Glomerular endothelial cell (primary cell): ENCODE data around the gene ARHGAP6. TPM values are rescaled to one million over a fixed set of nuclear protein-coding genes. Genes with fewer than 3 reads are reported as not detected.

Source experiments
- DNase-seq: peaks from one replicate; pipeline ENCODE4 v3.0.0-alpha.2; 2011; ENCODE audit warnings: low read depth, low spot score; ENCODE audit errors: extremely low read depth
- total RNA-seq: library from RNA; depleted of rRNA; stranded (reverse); fragments of >200 nt; gene quantifications from 2 replicates; pipeline ENCODE4 v1.2.3, GENCODE V29; 2015

The ARHGAP6 gene
- total RNA-seq, 1 donor from 2014 or later: 1.7 TPM

- no peak for DNase-seq
Observed at GRCh38 chrX:11321986-11322385, 343.7 kb downstream of the ARHGAP6 start.

DNA sequence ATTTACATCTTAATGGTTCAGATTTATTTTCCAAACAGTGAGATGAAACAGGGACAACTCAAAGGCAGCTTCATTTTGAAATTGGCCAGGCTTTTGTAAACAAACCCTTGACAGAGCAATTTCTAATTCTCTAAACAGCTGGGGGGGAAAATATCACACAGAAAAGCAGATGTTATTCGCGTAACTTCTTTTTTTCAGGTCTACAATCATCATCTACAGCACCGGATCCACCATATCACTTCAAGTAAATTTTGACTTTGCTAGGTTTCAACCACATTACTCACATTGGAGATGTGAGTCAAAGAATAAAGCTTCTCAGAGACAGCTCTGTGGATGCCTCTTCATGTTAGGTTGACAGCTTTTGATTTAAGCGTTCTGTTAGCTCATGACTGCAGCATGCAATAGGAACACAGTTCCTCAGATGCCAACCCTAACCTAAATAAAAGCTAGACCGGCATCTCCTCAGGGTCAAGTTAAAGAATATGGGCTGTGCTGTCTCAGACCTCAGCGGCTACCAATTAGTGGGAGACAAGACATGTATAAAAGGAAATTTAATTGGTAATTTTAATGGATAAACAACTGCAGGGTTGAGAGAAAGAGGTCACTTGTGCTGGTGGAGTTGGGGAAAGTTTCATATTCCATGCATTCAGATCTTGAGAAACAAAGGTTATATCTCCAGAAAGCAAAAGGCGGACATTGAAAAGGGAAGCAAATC is 345.8 kb downstream of the ARHGAP6 start:
- DNase-seq: no peak

- DNase-seq: no peak
Observed at GRCh38 chrX:11311706-11312105, 354.0 kb downstream of the ARHGAP6 start.

DNA sequence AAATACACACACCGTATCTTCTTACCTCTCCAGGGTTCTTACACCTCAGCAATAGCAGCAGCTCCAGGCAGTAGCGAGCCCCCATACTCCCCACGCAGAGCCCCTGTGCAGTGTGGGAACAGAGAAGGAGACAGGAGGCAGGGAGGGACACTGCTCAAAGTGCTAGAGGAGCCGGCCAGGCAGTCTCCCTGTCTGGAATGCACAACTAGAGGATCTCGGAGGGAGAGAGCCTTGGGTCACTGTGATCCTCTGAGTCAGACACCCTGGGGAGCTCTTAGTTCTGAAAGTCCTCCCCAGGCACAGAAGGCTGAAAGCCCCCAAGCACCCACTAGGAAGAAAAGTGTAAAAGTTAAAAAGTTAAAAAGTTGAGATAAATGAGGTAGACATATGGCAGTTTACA is 356.5 kb downstream of the ARHGAP6 start:
- DNase-seq: no peak

GRCh38 chrX:11305641-11306040 is 360.1 kb downstream of the ARHGAP6 start:
- no peak for DNase-seq

- no peak for DNase-seq
Observed at GRCh38 chrX:11304829-11305228, 360.9 kb downstream of the ARHGAP6 start.

GRCh38 chrX:11298600-11298999 is 367.1 kb downstream of the ARHGAP6 start:
- no peak for DNase-seq

- DNase-seq: no peak
Observed at GRCh38 chrX:11296051-11296450, 369.7 kb downstream of the ARHGAP6 start.

DNA sequence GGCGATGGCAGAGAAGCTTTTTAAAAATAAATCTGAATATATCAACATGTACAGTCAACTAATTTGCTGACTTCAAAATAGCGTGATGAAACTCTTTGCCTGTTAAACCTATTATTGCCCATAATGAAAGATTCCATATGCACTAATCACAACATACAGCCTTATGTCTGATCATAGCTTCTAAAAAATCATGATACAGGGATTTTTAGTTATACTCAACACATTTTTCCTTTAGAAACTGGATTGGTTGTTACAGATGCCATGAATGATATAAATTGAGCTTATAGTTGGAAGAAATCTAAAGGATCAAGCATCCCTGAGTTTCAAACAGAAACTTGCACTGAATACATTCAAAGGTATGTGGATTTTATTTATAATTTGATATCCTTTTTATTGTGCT is 372.6 kb downstream of the ARHGAP6 start, which contains the start of gene AMELX:
Gene AMELX (plus strand): TSS at position 301 of the 400 bp plus-strand sequence. CDS start 1,376 bp downstream, outside the sequence.
- DNase-seq: no peak

DNA sequence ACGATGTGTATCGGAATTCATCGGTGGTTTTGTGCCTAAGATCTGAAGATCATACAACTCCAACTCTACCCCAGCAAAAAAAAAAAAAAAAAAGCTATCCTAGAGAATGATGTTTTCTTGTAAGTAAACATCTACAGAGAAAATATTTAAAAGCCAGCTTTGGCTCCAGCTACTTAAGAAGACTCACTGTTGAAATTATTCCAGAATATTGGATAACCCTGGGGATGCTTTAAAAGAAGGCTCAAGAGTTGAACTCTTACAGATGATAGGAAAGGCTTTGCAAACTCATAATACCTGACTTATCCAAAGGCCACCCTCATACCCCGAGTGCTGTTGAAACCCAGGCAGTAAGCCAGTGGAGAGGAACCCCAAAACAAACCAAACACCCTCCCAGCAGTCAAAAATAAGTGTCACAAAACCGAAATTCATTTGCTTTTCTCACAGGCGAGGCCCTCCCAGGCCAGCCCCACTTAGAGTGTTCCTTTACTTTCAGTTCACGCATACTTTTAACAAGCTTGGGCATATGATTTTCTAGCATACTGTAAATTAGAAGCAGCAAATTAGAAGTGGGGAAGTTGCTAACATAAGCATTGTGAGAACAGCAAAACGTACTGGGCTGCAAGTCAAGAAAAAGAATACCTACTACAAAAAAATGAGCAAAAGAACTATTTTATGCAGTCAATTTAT is 375.2 kb downstream of the ARHGAP6 start:
- no peak for DNase-seq

GRCh38 chrX:11287505-11287904 is 378.2 kb downstream of the ARHGAP6 start:
- no peak for DNase-seq

DNA sequence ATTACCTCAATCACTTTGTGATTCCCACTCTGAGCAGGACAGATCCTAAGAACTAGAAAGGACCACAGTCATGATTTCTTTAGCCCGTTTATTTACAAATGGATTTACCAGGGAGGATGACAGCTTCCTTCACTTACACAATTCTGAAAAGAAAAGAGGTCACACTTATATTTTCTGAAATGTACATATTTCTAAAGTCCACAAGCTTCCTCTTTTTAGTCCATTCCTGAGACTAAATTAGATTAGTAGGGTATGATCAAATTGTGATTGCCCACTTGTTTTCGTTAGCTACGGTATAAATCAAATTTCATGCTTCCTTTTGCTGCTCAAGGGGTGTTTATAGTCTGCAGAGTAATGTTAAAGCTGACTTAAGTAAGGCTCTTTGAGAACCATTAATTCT is 380.1 kb downstream of the ARHGAP6 start:
- DNase-seq: no peak

GRCh38 chrX:11282043-11282442 is 383.7 kb downstream of the ARHGAP6 start:
- DNase-seq: no peak

DNA sequence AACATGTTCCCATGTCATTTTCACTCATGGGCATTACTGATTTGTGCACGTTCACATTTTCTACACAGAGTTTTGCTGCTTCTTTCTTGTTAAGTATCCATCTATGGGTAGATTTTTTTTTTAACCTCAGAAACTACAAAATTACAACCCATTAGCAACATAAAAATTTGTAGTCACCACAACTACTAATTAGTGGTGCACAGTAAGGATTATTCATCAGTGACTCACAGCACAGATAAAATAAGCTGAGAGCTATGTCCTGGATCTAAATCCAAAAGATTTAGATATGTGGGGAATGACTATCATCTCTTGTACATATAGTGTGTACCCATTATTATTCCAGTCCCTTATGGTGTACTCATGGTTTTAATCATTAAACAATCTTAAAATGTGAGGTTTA is 392.2 kb downstream of the ARHGAP6 start:
- no peak for DNase-seq

DNA sequence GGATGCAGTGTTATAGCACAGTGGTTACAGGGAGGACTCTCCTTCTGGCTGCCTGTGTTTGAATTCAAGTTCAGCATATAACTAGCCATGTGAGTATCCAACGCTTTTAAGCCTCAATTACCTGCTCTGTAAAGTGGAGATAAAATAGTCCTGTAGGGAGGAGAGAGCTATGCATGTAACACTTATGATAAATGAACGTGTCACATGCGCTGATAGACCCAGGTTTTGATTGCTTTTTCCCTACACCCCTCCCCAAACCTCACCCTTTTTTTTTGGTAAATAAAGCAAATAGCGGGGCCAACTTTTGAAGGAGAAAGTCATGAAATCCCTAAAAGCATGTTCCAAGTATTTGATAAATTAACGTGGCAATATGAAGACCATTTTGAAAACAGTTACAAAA is 392.9 kb downstream of the ARHGAP6 start:
- no peak for DNase-seq

GRCh38 chrX:11272290-11272689 is 393.4 kb downstream of the ARHGAP6 start:
- no peak for DNase-seq

DNA sequence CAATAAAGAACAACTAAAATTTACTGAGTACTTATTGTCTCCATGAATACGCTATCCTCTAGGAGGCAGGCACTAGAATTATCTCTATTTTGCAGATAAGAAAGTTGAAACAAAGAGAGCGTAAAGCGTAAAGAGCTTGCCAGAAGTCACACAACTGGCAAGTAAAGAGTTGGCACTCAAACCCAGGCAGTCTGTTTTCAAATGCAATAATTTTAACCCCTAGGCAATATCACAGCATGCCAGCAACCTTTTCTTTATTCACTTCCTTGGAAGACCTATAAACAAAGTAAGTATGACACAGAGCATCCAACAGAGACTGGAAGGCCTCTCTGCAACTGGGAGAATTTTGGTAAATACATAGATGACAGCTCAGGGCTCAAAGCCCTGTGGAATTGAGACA is 395.7 kb downstream of the ARHGAP6 start:
- DNase-seq: no peak

DNA sequence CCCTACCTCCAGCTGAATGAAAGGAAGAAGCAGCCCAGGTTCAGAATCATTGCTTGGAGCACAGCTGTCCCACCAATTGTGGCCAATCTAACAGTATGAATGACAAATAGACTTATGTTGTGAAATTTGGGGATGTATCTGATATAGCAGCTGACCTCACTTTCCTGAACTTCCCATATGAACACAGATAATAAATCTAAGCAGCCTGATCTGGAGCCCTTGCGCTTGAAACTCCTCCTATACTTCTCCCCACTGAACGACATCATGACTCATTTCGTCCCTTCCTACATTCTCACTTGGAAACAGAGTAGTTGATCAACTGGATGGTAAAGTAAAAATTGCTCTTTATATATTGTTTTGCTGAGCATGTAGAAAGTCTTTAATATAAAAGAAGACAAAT is 396.7 kb downstream of the ARHGAP6 start:
- DNase-seq: no peak

- no peak for DNase-seq
Observed at GRCh38 chrX:11267425-11267824, 398.3 kb downstream of the ARHGAP6 start.

DNA sequence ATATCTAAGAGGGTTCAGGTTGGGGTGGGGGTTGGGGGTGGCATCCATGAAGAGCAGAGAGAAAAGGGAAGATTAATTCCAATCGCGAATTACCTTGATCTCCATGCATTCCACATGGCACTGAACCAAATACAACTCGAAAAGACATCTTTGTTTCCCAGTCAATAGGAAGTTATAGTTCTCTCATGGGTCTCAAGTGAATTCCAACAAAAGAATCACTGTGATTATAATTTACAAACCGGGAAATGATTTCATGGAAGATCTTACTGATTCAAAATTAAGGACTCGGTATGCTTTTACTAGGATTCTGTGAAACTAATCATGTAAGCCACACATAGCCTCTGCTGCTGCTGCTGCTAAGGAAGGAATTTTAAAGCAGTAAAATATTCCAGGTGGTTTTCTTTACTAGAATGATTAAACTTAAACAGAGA is 399.1 kb downstream of the ARHGAP6 start:
- DNase-seq: no peak

DNA sequence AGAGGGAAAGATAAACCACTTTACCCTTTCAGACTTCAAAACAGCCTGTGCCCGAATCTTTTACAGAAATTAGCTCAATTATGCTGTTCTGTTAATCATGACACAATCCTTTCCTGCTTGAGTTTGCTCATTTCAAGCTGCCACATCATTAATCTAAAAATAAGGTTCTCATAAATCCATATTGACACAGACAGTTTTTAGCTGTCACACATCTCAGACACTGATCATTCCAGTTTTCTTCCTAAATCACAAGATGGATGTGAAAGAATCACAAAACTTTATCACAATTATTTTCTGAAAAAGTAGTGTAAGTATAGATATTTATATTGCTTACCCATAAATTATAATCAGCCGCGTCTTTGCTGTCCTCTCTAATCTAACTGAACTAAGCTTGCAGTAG is 400.4 kb downstream of the ARHGAP6 start:
- no peak for DNase-seq

DNA sequence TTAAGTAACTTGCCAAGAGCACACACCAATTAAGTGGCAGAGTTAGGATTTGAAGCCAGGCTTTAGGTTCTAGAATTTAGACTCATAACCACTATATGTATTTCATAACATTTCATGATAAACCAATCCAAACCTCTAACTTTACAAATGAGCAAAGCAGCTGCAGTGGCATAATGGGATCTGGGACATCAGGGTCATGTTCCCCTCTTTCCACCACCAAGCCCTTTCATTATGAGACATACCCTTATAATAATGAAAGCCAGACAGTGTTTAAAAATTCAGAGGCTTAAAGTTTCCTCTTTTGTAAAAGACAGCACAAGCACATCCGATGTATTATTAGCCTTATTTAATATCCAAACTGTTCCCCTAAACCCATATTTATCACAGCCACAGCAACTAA is 400.8 kb downstream of the ARHGAP6 start:
- no peak for DNase-seq
